HEK293T (cell line): ENCODE results near the gene MINDY4.

Experiments used
- ARNT ChIP-seq: fragments of 450-650 bp; IDR thresholded peaks from 2 replicates; pipeline ENCODE4 v1.6.1; 2017; ENCODE audit warnings: mild to moderate bottlenecking
- ELF4 ChIP-seq: fragments of 450-650 bp; IDR thresholded peaks from 2 replicates; pipeline ENCODE4 v1.6.1; 2017; ENCODE audit warnings: antibody characterized with exemption
- FOXK2 ChIP-seq: fragments of 450-650 bp; IDR thresholded peaks from 2 replicates; pipeline ENCODE4 v1.6.1; 2016; ENCODE audit warnings: mild to moderate bottlenecking
- L3MBTL2 ChIP-seq: fragments of 450-650 bp; conservative IDR thresholded peaks from 2 replicates; pipeline ENCODE4 v1.6.1; 2016; ENCODE audit warnings: mild to moderate bottlenecking
- LEF1 ChIP-seq: fragments of 450-650 bp; IDR thresholded peaks from 2 replicates; pipeline ENCODE4 v1.6.1; 2017; ENCODE audit warnings: mild to moderate bottlenecking, borderline replicate concordance
- NFRKB ChIP-seq: fragments of 450-650 bp; IDR thresholded peaks from 2 replicates; pipeline ENCODE4 v1.6.1; 2016; ENCODE audit warnings: mild to moderate bottlenecking, moderate library complexity
- SP1 ChIP-seq: fragments of 450-650 bp; IDR thresholded peaks from 2 replicates; pipeline ENCODE4 v1.6.1; 2017
- SUZ12 ChIP-seq: fragments of 450-650 bp; IDR thresholded peaks from 2 replicates; pipeline ENCODE4 v1.6.1; 2016; ENCODE audit warnings: mild to moderate bottlenecking
- TARDBP ChIP-seq: fragments of 450-650 bp; IDR thresholded peaks from 2 replicates; pipeline ENCODE4 v1.6.1; 2016
- ZNF384 ChIP-seq: fragments of 450-650 bp; IDR thresholded peaks from 2 replicates; pipeline ENCODE4 v1.6.1; 2016
- TF ChIP-seq, protein P1 (sequence below): fragments of 450-650 bp; IDR thresholded peaks from 2 replicates; pipeline ENCODE4 v1.6.1; 2016

DNA sequence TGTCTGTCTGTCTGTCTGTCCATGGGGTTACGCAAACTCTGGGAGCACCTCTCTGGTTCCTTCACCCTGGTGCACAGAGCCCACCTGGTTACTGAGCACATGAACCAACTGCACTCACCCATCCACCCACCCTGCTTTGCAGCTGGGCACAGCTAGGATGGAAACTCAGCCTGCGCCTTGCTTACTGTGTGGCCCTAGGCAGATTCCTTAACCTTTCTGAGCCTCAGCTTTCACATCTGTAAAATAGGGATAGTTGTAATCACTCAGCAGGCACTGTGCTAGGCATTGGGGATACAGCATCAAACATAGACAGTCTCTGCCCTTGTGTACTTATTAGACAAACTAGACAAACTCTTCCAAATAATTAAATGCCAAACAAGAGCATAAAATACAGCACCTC lies 41.1 kb upstream of the MINDY4 start:
- TF ChIP-seq ZNF384 = no peak
- no peak for TF ChIP-seq ELF4
- no peak for TF ChIP-seq SP1
- TF ChIP-seq L3MBTL2 = no peak
- TF ChIP-seq FOXK2 = no peak
- no peak for TF ChIP-seq TARDBP
- no peak for TF ChIP-seq LEF1
- no peak for TF ChIP-seq ARNT
- TF ChIP-seq, protein P1, sequence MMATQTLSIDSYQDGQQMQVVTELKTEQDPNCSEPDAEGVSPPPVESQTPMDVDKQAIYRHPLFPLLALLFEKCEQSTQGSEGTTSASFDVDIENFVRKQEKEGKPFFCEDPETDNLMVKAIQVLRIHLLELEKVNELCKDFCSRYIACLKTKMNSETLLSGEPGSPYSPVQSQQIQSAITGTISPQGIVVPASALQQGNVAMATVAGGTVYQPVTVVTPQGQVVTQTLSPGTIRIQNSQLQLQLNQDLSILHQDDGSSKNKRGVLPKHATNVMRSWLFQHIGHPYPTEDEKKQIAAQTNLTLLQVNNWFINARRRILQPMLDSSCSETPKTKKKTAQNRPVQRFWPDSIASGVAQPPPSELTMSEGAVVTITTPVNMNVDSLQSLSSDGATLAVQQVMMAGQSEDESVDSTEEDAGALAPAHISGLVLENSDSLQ = no peak
- TF ChIP-seq NFRKB = no peak
- TF ChIP-seq SUZ12 = no peak
